ENCODE measurements around the gene RAVER2.

- TF ChIP-seq EZH2 (IDR thresholded peaks at IDR 0.05; ENCODE audit: insufficient read depth, poor library complexity, severe bottlenecking) (no peak), EZH2phosphoT487 (IDR thresholded peaks at IDR 0.05; ENCODE audit: insufficient read depth, low read depth) (no peak)
These were observed 97.3 kb downstream of the RAVER2 start for GRCh38 chr1:64842224-64842623.

Measured in GM23248 (cell line).